SK-MEL-5 (cell line): ENCODE results near the gene LRRC37B. TPM values are rescaled to one million over a fixed set of nuclear protein-coding genes. Genes with fewer than 3 reads are reported as not detected.
"Not testable (repeated sequence)": the region's sequence is repeated elsewhere in the genome, so short reads cannot be mapped to it uniquely, and the experiment has no call there.

Source experiments
- DNase-seq: peaks from one replicate; pipeline ENCODE4 v3.0.0-alpha.2; 2016; ENCODE audit warnings: low read depth, low spot score
- in situ Hi-C: cut with HindIII; loops from 2 replicates; pipeline ENCODE4 v1.10.0; 2016; ENCODE audit warnings: low sequenced_read_pairs, high pct_unique_total_duplicates, low pct_unique_long_range_greater_than_20kb
- small RNA-seq, 2 experiments: library from RNA; depleted of rRNA; stranded (forward); fragments of <200 nt; gene quantifications; one replicate each; pipeline ENCODE3, GENCODE V24; 2014
- total RNA-seq: library from RNA; depleted of rRNA; stranded (reverse); fragments of >200 nt; shearing (Covaris generic); gene quantifications from 2 replicates; pipeline ENCODE4 v1.2.3, GENCODE V29; 2014; rRNA removed

Gene LRRC37B
- total RNA-seq, 1 experiment from 2014 or later = 11.8 TPM

DNA sequence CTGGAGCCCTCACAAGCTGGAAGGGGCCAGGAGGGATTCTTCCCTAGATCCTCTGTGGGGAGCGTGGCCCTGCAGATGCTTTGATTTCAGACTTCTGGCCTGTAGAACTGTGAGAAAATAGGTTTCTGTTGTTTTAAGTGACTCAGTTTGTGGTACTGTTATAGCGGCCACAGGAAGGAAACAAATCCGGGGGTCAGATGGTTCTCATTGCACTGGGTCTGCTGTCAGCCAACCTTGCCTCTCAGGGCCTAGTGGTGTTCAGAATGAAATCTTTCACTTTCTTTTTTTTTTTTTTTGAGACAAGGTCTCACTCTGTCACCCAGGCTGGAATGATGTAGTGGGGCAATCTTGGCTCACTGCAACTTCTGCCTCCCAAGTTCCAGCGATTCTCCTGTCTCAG lies 64.8 kb downstream of the LRRC37B start:
- in situ Hi-C loops, DNase-seq: not testable (repeated sequence)

DNA sequence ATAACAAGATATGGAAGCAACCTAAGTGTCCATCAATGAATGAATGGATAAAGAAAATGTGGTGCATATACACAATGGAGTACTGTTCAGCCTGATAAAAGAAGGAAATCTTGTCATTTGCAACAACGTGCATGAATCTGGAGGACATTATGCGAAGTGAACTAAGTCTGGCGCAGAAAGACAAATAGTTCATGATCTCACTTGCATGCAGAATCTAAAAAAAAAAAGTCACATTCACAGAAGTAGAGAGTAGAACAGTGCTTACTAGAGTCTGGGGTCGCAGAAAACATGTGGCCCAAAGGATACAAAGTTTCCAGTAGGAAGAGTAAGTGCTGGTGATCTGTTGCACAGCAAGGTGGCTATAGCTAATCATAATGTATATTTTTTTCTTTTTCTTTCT lies 65.9 kb downstream of the LRRC37B start:
- in situ Hi-C loops, DNase-seq: not testable (repeated sequence)

DNA sequence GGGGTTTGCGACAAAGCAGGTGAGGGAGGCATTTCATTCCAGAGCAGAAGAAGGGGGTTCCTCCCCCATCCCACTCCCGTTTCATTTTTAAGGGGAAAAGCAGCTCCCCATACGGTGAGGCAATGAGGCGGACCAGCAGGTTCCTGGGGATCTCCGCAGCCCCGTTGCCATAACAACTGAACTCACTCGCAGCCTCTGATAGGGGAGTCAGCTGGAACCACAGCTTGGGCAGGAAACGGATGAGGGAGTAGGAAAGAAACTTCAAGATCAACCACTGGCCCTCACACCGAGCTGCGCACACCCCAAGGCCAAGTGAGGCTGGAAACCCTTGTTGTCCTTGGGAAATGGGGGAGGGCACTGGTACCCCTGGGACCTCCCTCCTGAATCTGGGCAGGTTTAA lies 72.6 kb downstream of the LRRC37B start:
- DNase-seq, in situ Hi-C loops: not testable (repeated sequence)

DNA sequence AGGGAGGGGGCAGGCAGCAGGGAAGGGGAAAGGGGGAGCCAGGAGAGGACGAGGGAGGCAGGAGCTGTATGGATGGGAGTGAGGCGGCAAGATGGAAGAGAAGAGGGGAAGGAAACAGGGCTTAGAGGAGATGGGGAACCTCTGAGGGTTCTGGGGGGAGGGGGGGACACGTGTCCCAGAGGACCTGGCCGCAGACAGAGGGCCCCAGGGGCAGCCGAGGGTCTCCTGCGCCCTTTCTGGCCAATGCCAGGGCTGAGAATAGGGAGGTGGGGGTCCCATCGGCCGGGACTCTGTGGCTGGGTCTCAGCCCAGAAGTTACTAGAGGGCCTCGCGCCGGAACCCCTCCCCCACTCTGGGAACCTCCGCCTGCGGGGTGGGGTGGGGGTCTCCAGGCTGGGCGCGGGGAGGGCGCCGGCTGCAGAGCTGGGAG lies 76.4 kb downstream of the LRRC37B start:
- in situ Hi-C loops, DNase-seq: not testable (repeated sequence)

DNA sequence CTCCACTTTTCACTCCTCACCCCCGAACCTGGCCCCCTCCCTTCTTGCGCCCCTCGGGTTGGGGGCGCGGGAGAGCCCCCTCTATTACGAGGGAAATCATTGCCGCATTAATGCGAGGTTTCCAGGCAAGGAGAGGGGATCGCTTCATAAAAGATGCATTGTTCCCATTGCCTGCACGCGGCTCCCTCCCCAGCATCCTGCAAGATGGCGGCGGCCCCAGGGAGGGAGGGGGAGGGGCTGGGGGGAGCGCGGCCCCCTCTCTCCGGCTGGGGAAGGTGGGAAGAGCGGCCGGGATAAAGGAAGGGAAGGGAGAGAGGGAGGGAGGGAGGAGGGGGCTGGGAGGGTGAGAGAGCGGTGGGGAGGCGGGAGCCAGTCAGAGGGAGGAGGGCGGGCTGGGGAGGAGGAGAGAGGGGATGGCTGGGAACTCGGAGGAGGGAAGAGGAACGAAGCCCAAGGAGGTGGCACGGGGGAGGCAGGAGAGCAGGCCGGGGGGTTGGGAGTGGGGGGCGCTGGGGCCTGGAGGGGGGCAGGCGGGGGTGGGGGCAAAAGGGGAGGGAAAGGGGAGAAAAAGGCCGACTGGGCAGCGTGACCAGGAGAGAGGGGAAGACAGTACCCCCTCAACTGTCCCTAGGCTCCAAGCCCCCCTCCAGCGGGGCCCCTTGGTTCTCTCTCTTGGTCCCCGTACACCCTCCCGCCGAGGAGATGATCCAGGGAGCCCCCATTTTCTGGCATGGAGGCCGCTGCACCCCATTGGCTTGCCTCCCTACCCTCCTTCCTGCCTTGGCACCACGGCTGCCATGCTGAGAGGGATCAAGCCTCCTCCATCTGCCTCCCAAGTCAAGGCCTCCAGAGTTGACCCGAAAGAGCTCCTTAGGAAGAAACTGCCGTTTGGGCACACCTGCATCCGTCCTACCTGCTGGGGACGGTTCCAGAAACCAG lies 77.1 kb downstream of the LRRC37B start:
- DNase-seq, in situ Hi-C loops: not testable (repeated sequence)

DNA sequence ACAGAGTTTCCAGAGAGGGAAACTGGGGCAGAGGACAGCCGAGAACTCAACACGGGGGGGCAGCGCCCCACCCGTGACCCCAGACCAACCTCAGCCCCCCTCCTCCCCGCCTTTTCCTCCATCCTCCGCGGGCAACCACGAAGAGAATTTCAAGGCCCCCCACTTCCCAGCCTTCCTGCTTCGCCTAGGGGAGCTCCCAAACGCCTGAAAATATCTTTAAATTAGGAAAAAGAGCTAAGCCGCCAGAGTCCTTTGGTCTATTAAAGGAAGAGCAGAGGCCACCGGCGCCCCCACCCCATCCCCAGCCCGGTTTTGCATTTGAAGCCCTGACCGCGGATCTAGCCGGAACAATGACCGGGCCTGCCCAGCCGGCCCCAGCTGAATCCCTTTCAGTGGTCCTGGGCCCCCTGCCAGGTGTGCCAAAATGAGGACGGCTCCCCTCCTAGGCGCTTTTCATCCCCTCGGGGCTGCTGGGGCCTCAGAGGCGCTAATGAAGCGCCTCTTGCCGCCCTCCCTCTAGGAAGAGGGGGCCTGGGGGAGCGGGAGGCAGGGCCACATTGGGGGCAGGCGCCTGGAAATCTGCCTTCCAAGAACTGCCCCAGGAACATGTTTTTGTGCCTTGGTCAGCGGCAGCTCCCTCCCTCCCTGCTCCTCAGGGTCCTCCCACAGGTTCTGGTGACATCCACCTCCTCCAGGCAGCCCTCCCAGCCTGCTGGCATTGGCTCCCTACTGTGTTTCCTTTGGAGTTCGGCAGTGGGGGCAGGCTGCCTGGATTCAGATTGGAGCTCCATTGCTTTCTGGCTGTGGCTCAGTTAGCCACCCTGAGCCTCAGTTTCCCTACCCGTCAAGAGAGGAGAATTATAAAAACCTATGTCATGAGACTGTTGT lies 78.0 kb downstream of the LRRC37B start:
- in situ Hi-C loops, DNase-seq: not testable (repeated sequence)

DNA sequence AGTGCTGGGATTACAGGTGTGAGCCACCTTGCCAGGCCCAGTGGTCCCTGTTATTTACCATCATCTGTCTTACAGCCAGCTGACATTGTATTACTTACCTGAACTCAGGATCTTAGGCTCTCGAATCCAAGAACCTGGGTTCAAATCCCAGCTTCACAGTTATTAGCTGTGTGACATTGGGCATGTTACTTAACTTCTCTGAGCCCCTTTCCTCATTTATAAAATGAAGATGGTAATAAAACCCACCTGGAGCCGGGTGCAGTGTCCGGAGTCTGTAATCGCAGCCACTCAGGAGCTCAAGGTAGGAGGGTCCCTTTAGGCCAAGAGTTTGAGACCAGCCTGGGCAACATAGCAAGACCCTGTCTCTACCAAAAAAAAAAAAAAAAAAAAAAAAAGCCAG lies 79.7 kb downstream of the LRRC37B start:
- in situ Hi-C loops, DNase-seq: not testable (repeated sequence)

DNA sequence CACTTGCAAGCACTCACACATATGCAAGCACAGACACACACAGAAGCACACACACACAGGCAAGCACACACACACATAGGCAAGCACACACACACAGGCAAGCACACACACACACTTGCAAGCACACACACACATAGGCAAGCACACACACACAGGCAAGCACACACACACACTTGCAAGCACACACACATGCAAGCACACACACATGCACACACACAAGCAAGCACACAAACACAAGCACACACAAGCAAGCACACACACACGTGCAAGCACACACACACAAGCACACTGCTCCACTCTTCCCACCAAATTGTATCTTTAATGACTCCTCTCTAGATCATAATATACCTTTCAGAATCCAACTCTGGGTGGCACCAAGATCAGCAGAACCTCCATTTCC lies 84.9 kb downstream of the LRRC37B start:
- DNase-seq, in situ Hi-C loops: not testable (repeated sequence)

DNA sequence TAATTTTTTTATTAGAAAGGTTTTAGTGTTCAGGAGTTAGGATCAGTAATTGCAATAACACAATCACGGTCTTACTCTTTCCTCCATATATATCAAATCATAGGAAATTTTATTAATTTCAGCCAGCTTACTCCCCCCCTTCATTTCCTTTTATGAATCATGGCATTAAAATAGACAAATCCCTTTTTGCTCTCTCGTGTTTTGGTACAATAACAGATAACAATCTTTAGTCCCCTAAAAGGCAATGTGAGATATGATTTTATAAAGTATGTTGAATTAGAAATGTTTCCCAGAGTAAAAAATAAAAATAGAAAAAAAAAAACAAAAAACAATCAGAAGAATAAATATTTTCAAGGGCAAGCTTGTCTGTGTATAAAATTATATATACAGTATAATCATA lies 92.5 kb downstream of the LRRC37B start:
- in situ Hi-C loops = no loop called here
- no peak for DNase-seq

DNA sequence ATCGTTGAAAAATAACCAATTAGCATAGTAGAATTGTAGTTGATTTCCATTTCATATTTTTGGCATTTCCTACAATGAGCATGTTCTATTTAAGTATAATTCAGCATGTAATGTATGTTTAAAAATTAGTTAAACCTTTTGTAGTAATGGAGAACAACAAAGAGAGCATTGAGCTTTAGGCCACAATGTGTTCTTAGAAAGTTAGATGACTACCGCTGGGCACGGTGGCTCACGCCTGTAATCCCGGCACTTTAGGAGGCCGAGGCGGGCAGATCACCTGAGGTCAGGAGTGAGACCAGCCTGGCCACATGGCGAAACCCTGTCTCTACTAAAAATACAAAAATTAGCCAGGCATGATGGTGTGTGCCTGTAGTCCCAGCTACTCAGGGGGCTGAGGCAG lies 93.1 kb downstream of the LRRC37B start:
- in situ Hi-C loops = not testable (repeated sequence)
- DNase-seq = peak; percentile 58

DNA sequence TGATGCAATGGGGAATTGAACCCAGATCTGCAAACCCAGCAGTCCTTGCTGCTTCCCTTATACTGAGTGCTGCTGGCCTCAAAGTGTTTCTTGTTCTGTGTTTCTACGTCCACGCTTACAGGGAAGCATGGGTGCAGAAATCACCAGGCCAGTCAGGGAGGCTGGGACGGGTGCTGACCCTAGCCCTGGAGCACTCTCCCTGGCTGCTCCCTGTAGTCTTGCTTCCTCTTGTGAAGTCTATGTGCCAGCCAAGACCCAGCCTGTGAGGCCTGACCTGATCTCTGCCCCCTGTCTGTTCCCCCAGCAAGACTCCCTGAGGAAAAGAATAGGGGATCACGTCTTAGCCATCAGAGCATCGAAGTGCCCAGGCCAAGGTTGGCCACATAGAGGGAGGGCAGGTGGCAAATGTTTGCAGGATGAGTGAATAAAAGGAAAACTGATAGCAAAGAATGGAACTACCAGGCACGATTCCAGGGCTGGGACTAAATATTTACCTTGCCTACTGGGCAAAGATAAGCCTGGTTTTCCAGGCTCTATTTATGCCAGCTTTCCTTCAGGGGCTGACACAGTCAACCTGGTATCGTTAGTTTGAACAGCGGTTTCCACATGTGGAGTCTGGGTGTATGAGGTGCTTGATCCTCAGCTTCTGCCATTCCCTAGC lies 93.9 kb downstream of the LRRC37B start:
- in situ Hi-C loops = no loop called here
- DNase-seq = no peak

DNA sequence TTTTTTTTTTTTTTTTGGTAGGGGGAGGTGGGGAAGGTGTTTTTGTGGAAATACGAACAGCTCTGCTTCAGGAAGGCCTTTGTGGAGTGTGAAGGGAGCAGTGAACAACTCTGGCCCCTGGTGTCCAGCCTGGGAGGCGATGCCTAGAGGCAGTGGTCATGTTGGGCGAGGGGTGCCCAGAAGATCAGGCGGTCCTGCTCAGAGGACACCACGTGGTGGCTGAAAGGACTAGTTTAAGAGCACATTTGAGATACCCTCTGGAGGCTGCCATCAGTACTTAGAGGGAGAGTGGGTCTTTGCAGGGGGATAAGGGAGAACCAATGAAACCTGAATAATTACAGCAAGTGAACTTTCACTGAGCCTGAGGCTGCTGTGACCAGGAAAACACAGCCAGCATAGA lies 95.0 kb downstream of the LRRC37B start:
- DNase-seq = no peak
- in situ Hi-C loops = no loop called here

DNA sequence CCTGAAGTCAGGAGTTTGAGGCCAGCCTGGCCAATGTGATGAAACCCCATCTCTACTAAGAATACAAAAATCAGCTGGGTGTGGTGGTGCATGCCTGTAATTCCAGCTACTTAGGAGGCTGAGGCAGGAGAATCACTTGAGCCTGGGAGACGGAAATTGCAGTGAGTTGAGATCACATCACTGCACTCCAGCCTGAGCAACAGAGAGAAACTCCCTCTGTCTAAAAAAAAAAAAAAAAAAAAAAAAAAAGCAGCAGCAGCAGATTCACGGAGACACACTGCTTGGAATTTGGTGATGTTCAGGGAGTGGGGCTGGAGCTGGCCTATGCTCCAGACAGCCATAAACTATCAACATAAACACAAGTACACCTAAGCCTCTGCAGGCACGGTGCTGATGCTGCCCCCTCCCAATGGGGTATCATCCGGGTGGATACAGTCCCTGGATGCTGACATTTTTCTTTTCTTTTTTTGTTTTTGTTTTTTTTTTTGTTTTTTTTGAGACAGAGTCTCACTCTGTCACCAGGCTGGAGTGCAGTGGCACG lies 95.5 kb downstream of the LRRC37B start:
- in situ Hi-C loops = no loop called here
- no peak for DNase-seq

Small RNA genes lying within 50 kb of the gene (small RNA-seq; reads per million reads assigned to genes)
- gene AC090616.4 (0 reads per million in 2 experiments), gene RNA5SP437 (0 to 0.86 reads per million in 2 experiments)

Other genes starting within 250 kb of the LRRC37B start
- 166 and 171 TPM in 2 replicates for gene COPRS, start 148.1 kb upstream of the LRRC37B start, total RNA-seq
- gene UTP6, start 105.7 kb upstream of the LRRC37B start, total RNA-seq = 51.9 and 59.3 TPM in 2 replicates
- 23.7 and 25.1 TPM in 2 replicates for gene SUZ12, start 70.4 kb upstream of the LRRC37B start, total RNA-seq
- gene RHOT1, start 135.1 kb downstream of the LRRC37B start, total RNA-seq = 58.9 and 62.2 TPM in 2 replicates